HTR-8/SVneo (cell line): ENCODE measurements around the gene GLCCI1.

ENCODE experiments used
- DNase-seq: peaks from one replicate; pipeline ENCODE4 v3.0.0; 2011; ENCODE audit warnings: low spot score, mixed read lengths; ENCODE audit not compliant: insufficient read length
- FAIRE-seq: peaks from 2 replicates; lab custom pipeline; 2011; peaks lifted over from hg19 to GRCh38; lab: Jason Lieb, UNC

GLCCI1 gene

GRCh38 chr7:7968544-7969305, at the start of gene GLCCI1:
Gene GLCCI1, plus strand, starts transcription at chr7:7968796. Its CDS starts 555 bp downstream, at chr7:7969351.
- peak; percentile 94 for FAIRE-seq
- DNase-seq: peak; percentile 99

DNA sequence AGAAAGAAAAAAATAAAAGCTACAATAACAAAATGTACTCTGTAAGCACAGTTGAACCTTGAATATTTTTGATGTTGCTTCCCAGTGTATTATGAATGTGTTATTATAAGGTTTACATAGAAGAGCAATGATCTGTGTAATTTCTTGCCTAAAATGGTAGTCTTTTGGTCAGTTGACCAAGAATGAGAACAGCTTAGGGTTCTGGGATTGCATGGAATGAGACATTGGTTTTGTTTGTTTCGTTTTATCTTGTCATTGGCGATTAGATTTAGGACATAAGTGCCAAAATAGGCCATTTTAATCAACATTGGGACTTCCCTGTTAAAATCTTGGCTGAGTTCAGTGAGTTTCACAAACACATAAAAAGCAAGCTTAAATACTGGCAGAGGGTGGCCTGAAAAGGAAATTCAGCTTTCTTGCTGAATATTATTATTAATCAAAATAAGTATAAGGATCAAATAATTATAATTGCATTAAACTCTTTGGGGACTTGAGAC, 49.1 kb upstream of the GLCCI1 start:
- FAIRE-seq (no peak), DNase-seq (no peak)

GRCh38 chr7:7920056-7920455, 48.5 kb upstream of the GLCCI1 start:
- no peak for FAIRE-seq
- no peak for DNase-seq

- FAIRE-seq: no peak
- no peak for DNase-seq
Observed at GRCh38 chr7:7920481-7920880, 48.1 kb upstream of the GLCCI1 start.

DNA sequence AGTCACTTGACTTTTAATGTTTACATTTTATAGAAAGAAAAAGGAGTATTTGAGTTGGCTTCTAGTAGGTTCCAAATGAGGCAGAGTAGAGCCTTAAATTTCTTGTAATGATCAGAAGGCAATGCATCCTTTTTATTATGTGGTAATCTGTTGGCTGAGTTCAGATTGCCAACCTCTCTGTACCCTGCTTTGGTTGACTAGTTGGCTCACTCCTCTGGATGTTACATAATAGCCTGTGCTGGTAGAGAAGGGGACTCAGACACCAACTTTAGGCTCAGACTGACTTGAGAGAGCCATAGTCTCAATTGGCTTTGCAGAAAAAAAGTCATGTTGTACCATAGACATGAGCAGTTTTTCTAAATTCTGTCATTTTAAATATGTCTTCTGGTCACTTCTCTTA, 46.8 kb upstream of the GLCCI1 start:
- DNase-seq (no peak), FAIRE-seq (no peak)

DNA sequence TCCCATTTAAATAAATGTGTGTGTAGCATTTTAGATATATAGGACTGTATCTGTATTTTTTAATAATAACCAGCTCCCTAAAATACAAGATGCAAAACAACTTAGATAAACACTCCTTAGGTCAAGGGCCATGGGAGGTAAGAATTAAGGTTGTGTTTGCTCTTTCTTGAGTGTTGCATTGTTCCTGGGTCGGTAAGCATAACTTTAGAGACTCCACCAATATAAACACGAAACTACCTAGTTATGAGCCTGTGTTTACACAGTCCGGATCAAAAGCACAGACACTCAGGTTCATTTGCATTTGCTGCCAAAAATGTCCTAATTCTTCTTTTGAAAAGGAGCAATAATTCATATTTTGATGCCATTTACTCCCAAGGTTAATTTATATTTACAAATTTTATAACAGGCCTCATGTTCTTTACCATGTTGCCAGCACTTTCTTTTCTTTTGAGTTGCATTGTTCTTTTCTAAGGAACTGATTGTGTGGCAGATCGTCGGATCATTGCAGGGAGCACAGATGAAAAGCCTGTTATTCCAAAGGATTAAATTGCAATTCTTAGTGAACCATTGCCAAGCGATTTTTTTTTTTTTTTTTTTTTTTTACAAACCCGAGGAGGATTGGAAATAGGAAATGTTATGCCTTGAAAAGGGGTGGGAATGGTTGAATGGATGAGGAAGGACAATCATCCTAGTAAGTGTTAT, 45.8 kb upstream of the GLCCI1 start:
- FAIRE-seq (no peak), DNase-seq (no peak)

DNA sequence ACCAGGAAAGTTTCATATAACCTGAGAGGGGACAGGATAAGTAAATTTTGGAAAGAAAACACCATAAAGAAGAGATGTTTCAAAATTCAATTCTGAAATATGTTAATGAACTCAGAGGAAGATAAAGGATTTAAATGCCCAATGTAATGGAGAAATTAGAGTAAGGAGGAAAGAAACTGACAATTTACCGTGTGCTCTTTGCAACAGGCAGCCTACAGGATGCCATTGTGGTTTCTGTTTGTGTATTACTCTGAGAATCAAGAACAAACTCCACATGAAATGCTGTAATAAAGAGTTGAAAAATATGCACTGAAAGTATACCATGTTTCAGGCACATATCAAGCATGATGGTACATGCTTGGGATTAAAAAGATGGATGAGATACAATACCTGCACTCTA, 44.8 kb upstream of the GLCCI1 start:
- DNase-seq (no peak), FAIRE-seq (no peak)

- DNase-seq: no peak
Observed at GRCh38 chr7:7924303-7924702, 44.3 kb upstream of the GLCCI1 start.

DNA sequence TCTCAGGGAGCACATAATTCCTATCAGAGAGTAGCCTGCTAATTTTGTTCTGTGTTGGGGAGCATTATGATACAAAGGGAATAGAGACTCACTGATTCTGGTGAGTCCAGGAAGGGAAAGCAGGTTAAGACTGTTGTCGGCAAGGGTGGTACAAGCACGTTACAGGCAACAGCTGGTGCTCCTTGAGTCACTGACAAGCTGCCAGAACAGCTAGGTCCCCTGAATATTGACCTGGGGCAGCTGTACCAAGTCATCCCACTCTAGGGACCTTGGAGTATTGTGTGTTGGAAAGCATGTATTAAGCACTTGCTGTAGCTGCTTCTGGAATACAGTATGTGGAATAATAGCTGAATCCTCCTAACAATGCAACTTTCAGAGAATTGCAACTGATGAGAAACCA, 37.0 kb upstream of the GLCCI1 start:
- FAIRE-seq: peak; percentile 31

More at GRCh38 chr7:7924303-7924702, 44.3 kb upstream of the GLCCI1 start:
- FAIRE-seq: no peak

GRCh38 chr7:7932553-7932952, 36.0 kb upstream of the GLCCI1 start:
- FAIRE-seq: peak; percentile 38
- DNase-seq: no peak

More for the DNA sequence above, 37.0 kb upstream of the GLCCI1 start:
- DNase-seq: no peak

DNA sequence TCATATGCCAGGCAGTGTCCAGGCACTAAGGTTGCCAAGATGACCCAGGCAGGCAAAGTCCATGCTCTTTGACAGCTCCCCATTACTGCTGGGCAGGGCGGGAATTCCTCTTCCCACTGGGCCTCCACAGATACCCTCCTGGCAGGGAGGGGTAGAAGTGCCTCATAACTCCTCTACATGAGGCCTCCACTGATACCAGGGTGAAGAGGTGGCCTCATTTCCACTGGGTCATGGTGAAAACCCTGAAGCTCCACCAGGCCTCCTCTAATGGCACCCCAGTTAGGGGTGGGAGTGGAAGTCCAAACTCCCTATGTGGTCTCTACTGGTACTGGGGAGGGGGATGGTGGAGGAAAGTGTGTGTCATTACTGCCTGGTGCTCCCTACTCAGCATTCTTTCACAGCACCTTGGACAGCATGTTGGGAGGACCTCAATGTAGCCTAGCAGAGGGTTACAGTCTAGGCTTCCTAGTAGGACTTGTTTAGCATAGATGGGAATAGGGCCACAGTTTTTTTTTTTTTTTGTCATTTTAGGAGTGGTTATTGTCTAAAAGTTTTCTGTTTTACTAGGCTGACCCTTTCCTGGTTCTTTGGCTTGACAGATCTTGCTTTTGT, 34.6 kb upstream of the GLCCI1 start:
- FAIRE-seq (no peak), DNase-seq (no peak)

- FAIRE-seq (no peak), DNase-seq (no peak)
Observed at GRCh38 chr7:7934945-7935344, 33.7 kb upstream of the GLCCI1 start.

GRCh38 chr7:7938471-7938870, 30.1 kb upstream of the GLCCI1 start:
- DNase-seq (no peak), FAIRE-seq (peak; percentile 74)

- DNase-seq (no peak), FAIRE-seq (no peak)
Observed at GRCh38 chr7:7943951-7944350, 24.6 kb upstream of the GLCCI1 start.

DNA sequence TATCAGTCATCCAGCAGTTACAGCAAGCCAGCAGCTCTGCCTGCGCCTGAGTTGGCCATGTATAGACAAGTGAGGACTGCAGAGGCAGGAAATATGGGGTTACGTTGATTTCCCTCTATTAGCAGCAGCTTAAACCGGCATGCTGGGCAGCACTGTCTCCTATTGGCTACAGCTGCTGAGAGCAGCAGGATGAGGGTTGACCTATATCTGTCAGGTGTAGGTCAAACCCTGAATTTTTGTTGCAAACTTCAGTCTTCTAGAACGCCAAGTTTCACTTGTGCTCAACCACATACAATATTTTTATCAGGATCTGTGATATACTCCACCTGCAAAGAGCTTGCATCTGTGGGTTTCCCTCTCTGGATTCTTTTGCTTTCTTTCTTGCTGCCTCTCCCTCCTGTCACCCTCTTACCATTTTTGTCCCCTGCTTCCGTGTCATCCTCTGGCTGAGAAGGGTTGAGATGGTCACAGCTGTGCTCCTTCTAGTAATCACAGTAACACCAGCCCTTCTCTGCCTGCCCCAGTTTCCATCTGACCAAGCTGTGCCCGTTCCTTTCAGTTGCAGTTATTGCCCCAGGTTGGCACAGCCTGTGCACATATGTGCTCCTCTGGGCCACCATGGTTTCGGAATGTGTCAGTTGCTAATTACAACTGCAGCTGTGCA, 23.8 kb upstream of the GLCCI1 start:
- FAIRE-seq: peak; percentile 48
- DNase-seq: no peak

- no peak for FAIRE-seq
- no peak for DNase-seq
Observed at GRCh38 chr7:7946486-7946885, 22.1 kb upstream of the GLCCI1 start.

DNA sequence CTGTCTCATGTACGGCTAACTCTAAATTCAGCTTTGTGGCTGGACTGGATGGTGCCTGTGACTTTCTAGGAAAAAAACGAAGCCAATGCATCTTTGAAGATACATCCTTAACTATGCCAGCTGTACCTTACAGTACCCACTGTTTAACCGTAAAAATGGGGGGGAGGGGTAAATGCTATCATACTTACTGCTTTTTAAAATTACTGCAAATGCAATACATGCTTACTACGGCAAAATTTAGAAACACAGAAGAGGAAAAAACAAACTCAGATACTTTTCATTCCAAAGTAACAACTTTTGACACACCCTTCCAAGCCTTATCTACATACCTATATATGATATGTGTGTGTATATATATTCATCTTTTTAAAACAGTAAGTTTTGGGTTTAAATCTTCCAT, 20.4 kb upstream of the GLCCI1 start:
- no peak for FAIRE-seq
- DNase-seq: no peak

DNA sequence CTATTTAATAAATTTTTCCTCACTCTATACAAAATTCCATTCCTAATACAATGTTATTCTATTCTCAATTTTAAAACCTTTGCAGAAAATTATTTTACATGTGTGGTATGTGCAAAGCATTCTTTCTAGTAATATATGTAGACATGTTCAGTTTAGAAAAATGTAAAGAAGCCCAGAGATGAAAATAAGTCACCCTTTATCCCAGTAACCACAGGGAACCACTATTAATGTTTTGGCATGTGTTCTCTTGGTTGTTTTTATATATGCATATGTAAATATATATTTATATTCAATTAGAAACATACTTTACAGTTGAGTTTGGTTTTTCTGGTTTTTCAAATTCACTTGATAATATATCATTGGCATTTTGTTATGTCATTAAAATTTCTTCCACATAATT, 14.8 kb upstream of the GLCCI1 start:
- FAIRE-seq: no peak

GRCh38 chr7:7956531-7957128, 12.0 kb upstream of the GLCCI1 start:
- FAIRE-seq (no peak), DNase-seq (no peak)

More for the DNA sequence above, 14.8 kb upstream of the GLCCI1 start:
- DNase-seq: no peak

DNA sequence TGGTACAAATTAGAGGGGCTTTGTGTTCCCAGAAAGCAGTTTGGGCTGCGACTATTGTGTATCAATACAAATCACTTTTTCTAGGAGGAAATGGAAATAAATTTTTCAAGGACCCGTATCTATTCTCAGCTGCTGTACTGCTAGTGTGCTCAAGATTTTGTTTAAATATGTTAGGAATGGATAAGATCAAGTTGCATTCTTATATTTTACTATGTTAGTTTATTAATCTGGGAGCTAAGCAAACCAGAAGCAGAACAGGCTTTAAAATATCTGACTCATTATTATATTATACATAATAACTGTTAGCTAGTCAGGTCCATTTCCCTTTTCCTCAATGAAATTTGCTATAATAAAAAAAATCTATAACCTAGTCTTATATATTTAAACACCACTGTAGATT, 11.1 kb upstream of the GLCCI1 start:
- DNase-seq (no peak), FAIRE-seq (no peak)
